Keratinocyte (primary cell): Measurements from ENCODE around the gene ACSF3.

Experiments used
- EZH2 ChIP-seq: IDR thresholded peaks from one replicate; pipeline ENCODE4 v1.6.1; 2012; ENCODE audit warnings: inconsistent platforms, mild to moderate bottlenecking, low read length, moderate library complexity
- TF ChIP-seq, protein P1 (sequence below), 3 experiments: IDR thresholded peaks in 1 of 3; conservative IDR thresholded peaks in 1 of 3; optimal IDR thresholded peaks in 1 of 3; 2 replicates in 2 of 3; 3 replicates in 1 of 3; pipeline versions ENCODE3 to v1.5.1; 2011; ENCODE audit warnings: low read length in 3 of 3, mild to moderate bottlenecking in 3 of 3, moderate library complexity in 2 of 3, control low read depth in 1 of 3, inconsistent platforms in 1 of 3; ENCODE audit not compliant: insufficient read depth in 2 of 3; ENCODE audit errors: extremely low read depth in 1 of 3

DNA sequence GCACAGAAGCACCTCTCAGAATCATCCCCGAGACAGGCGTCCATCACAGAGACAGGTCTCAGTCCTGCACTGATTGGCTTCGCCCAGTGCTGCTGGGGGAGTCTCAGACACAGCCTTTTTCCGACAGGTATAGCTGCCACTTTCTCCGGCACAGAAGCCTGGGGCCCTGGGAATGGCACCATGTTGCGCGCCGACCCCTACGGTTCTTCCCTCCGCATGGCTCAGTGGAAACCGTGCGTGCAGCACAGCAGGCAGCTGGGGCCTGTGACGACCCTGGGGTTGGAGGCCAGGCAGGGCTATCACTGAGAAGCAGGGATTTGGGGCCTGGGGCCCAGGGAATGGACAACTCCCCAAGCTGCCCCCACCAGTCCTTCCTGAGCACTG, 48.2 kb downstream of the ACSF3 start:
- TF ChIP-seq, protein P1, sequence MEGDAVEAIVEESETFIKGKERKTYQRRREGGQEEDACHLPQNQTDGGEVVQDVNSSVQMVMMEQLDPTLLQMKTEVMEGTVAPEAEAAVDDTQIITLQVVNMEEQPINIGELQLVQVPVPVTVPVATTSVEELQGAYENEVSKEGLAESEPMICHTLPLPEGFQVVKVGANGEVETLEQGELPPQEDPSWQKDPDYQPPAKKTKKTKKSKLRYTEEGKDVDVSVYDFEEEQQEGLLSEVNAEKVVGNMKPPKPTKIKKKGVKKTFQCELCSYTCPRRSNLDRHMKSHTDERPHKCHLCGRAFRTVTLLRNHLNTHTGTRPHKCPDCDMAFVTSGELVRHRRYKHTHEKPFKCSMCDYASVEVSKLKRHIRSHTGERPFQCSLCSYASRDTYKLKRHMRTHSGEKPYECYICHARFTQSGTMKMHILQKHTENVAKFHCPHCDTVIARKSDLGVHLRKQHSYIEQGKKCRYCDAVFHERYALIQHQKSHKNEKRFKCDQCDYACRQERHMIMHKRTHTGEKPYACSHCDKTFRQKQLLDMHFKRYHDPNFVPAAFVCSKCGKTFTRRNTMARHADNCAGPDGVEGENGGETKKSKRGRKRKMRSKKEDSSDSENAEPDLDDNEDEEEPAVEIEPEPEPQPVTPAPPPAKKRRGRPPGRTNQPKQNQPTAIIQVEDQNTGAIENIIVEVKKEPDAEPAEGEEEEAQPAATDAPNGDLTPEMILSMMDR (optimal IDR thresholded peaks at IDR 0.05 in 1 of 3, IDR thresholded peaks at IDR 0.05 in 1 of 3, conservative IDR thresholded peaks at IDR 0.05 in 1 of 3; ENCODE audit: extremely low read depth in 1 of 3, insufficient read depth in 2 of 3, low read length in 3 of 3): no peak
- no peak for TF ChIP-seq EZH2
